GM13977 (cell line): Measurements from ENCODE around the gene MAFG.

Source experiments
- DNase-seq: peaks from one replicate; pipeline ENCODE4 v3.0.0; 2012; ENCODE audit warnings: low spot score
- in situ Hi-C: fragments of 300-500 bp; cut with MboI; formaldehyde crosslinking; loops from one replicate; pipeline ENCODE4 v1.12.0; 2022; ENCODE audit warnings: low sequenced_read_pairs, low pct_unique_long_range_greater_than_20kb, mixed read lengths, inconsistent platforms; ENCODE audit not compliant: unreplicated experiment
- TF ChIP-seq, protein P1 (sequence below): IDR thresholded peaks from 2 replicates; pipeline ENCODE4 v1.5.1; 2012; ENCODE audit warnings: mild to moderate bottlenecking, control low read depth; ENCODE audit not compliant: insufficient read depth; ENCODE audit errors: extremely low read depth, missing control alignments

The MAFG gene

DNA sequence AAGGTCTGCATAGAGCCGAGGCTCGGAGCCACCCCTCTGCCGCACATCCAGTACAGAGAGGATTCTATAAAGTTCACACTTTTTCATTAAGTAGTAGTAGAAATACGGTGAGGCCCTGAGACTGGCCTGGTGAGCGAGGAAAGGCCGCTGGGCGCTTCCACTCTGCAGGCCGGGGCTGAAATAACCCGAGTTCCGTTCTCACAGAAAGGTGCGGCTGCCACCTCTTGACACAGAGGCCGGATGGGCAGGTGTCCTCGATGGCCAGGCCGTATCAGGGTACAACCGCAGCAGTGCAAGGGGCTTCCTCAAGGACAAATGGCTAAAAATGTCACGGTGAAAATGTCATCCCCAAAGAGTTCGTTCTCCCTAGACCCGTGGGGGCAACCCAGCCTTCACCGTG, 15.6 kb downstream of the MAFG start:
- in situ Hi-C loops, result no loop called here
- TF ChIP-seq, protein P1, sequence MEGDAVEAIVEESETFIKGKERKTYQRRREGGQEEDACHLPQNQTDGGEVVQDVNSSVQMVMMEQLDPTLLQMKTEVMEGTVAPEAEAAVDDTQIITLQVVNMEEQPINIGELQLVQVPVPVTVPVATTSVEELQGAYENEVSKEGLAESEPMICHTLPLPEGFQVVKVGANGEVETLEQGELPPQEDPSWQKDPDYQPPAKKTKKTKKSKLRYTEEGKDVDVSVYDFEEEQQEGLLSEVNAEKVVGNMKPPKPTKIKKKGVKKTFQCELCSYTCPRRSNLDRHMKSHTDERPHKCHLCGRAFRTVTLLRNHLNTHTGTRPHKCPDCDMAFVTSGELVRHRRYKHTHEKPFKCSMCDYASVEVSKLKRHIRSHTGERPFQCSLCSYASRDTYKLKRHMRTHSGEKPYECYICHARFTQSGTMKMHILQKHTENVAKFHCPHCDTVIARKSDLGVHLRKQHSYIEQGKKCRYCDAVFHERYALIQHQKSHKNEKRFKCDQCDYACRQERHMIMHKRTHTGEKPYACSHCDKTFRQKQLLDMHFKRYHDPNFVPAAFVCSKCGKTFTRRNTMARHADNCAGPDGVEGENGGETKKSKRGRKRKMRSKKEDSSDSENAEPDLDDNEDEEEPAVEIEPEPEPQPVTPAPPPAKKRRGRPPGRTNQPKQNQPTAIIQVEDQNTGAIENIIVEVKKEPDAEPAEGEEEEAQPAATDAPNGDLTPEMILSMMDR, result no peak
- no peak for DNase-seq

DNA sequence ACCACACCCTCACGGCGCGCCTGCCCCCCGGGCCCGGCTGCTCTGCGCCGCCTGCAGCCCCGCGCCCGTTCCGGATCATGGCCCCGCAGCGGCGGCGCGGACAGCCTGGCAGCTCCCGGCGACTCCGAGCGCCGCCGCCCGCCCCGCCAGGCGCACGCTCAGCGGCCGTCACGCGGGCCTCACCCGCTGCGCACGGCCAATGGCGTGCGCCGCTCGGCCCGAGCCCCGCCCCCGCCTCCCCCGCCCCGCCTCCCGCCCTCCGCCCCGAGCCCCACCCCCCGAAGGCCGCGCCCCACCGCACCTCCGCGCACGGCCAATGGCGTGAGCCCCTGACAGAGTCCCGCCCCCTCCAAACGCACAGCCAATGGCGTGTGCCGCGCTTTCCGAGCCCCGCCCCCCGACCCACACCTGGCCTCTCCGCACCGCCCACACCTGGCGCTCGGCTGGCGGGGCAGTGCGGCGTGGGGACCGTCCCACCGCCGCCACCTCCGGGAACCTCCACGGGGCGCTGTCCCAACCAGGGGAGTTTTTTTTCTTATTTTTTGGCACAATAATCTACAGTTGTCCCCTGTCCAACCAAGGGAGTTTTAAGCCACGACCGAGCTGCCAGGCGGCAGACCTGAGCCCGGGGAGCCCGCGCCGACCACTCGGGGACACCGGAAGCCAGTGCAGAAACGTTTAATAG, 16.1 kb downstream of the MAFG start, which contains the start of gene PCYT2:
PCYT2 (minus strand) TSS at position 123 of the 685 bp plus-strand sequence; CDS start at position 79, 44 bp downstream.
- TF ChIP-seq, protein P1, result no peak
- in situ Hi-C loops, result no loop called here
- DNase-seq, result peak; percentile 100

GRCh38 chr17:81910840-81911276, 16.7 kb downstream of the MAFG start:
- in situ Hi-C loops, result no loop called here
- DNase-seq, result no peak
- TF ChIP-seq, protein P1, result no peak

DNA sequence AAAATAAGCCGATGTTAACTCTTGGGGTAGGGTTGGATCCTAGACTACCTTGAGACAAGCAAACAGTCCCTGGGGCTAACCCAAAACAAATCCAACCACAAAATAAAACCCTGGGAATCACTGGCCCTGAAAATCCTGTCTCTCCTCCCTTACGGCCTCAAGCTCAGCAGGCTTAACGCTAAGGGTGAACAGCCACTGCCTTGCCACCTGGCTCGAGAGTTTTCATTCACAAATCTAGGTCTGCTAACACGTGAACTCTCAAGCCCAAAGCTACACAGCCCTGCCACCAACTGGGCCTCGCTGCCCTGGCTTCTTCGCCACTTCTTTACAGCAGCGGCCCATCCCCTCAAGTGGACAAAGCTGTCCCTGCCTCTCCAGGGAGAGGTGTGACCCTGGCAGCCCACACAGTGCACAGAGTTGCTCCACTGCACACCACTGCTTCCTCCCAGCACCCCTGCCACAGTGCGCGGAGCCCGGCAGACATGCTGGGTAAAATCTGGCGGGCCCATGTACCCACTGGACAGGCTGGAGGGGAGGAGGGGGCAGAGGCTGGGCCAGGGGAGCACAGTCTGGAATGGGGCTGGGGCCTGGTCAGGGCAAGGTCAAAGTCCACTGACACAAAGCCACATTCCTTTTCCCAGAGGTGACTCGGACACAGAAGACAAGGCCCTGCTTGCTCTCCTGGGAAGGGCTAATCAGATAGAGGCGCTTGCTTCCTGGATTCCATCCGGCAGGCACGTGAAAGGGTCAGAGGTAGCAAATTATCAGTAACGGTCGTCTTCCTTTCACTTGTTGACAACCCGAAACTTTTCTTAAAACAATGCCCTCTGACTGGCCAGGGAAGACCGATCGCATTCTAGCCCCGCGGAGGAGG, 17.3 kb downstream of the MAFG start:
- TF ChIP-seq, protein P1, result no peak
- no peak for DNase-seq
- in situ Hi-C loops, result no loop called here

GRCh38 chr17:81909231-81909630, 18.3 kb downstream of the MAFG start:
- TF ChIP-seq, protein P1, result no peak
- in situ Hi-C loops, result no loop called here
- no peak for DNase-seq

GRCh38 chr17:81908793-81909192, 18.7 kb downstream of the MAFG start:
- in situ Hi-C loops, result no loop called here
- TF ChIP-seq, protein P1, result no peak
- no peak for DNase-seq
